Mesothelial cell of epicardium (in vitro differentiated cells): ENCODE results near the gene GTF3C1. TPM values are rescaled to one million over a fixed set of nuclear protein-coding genes. Genes with fewer than 3 reads are reported as not detected.

Source experiments
- DNase-seq, 2 experiments: peaks; one replicate each; pipeline ENCODE4 v3.0.0; 2021; ENCODE audit warnings: low spot score in 2 of 2; ENCODE audit not compliant: unreplicated experiment in 2 of 2
- H3K27ac Mint-ChIP-seq: 2 replicates; pipeline ENCODE4 v1.8.0; 2021; ENCODE audit warnings: mixed read lengths
- H3K27me3 Mint-ChIP-seq: 2 replicates; pipeline ENCODE4 v1.8.0; 2021; ENCODE audit warnings: low read depth, mixed read lengths
- H3K36me3 Mint-ChIP-seq: 2 replicates; pipeline ENCODE4 v1.8.0; 2021; ENCODE audit warnings: mixed read lengths
- H3K4me1 Mint-ChIP-seq: 2 replicates; pipeline ENCODE4 v1.8.0; 2021; ENCODE audit warnings: mixed read lengths
- H3K4me3 Mint-ChIP-seq: 2 replicates; pipeline ENCODE4 v1.8.0; 2021; ENCODE audit warnings: mild to moderate bottlenecking, moderate library complexity, mixed read lengths
- H3K9me3 Mint-ChIP-seq: 2 replicates; pipeline ENCODE4 v1.8.0; 2021; ENCODE audit warnings: mixed read lengths
- CTCF ChIP-seq: fragments of 200-600 bp; sonication (generic); IDR thresholded peaks from one replicate; pipeline ENCODE4 v1.5.0; 2021; ENCODE audit warnings: antibody characterized with exemption; ENCODE audit not compliant: unreplicated experiment
- total RNA-seq: library from RNA; stranded (reverse); gene quantifications from 3 replicates; pipeline ENCODE4 v1.2.1, GENCODE V29; 2021

The GTF3C1 gene
- total RNA-seq, 1 donor from 2014 or later: 131 TPM

GRCh38 chr16:27511657-27512448, 37.9 kb downstream of the GTF3C1 start:
- Mint-ChIP-seq H3K36me3 (peaks cover 63% of the 10 kb centered on the region), H3K4me1 (no peaks in the 10 kb centered on the region), H3K27me3 (no peaks in the 10 kb centered on the region), H3K4me3 (no peak overlapping the region), H3K9me3 (peaks cover 6% of the 10 kb centered on the region), H3K27ac (no peak overlapping the region)
- no peak for DNase-seq
- no peak for TF ChIP-seq CTCF

- Mint-ChIP-seq H3K36me3 (peaks cover 57% of the 10 kb centered on the region), H3K27me3 (no peaks in the 10 kb centered on the region), H3K9me3 (peaks cover 4% of the 10 kb centered on the region), H3K4me3 (no peak overlapping the region), H3K4me1 (no peaks in the 10 kb centered on the region), H3K27ac (no peak overlapping the region)
- DNase-seq: no peak
- TF ChIP-seq CTCF: no peak
Measured at GRCh38 chr16:27508476-27508875, 41.2 kb downstream of the GTF3C1 start.

- no peaks in the 10 kb centered on the region for H3K4me1 Mint-ChIP-seq
- no peak for TF ChIP-seq CTCF
- peaks cover 52% of the 10 kb centered on the region for H3K36me3 Mint-ChIP-seq
- H3K27ac Mint-ChIP-seq: no peak overlapping the region
- no peaks in the 10 kb centered on the region for H3K9me3 Mint-ChIP-seq
- no peak overlapping the region for H3K4me3 Mint-ChIP-seq
- no peaks in the 10 kb centered on the region for H3K27me3 Mint-ChIP-seq
- no peak for DNase-seq
Measured at GRCh38 chr16:27506771-27507170, 42.9 kb downstream of the GTF3C1 start.

GRCh38 chr16:27505297-27506236, 44.1 kb downstream of the GTF3C1 start:
- peak overlapping the region; percentile 22 for H3K27ac Mint-ChIP-seq

GRCh38 chr16:27503662-27504061, 46.1 kb downstream of the GTF3C1 start:
- Mint-ChIP-seq H3K27me3 (no peaks in the 10 kb centered on the region), H3K9me3 (no peaks in the 10 kb centered on the region), H3K4me1 (no peaks in the 10 kb centered on the region), H3K4me3 (no peak overlapping the region), H3K27ac (no peak overlapping the region), H3K36me3 (peaks cover 41% of the 10 kb centered on the region)
- DNase-seq: no peak
- TF ChIP-seq CTCF: no peak

More at GRCh38 chr16:27505297-27506236, 44.1 kb downstream of the GTF3C1 start:
- no peaks in the 10 kb centered on the region for H3K27me3 Mint-ChIP-seq
- DNase-seq: no peak
- H3K36me3 Mint-ChIP-seq: peaks cover 41% of the 10 kb centered on the region
- TF ChIP-seq CTCF: no peak
- no peak overlapping the region for H3K4me3 Mint-ChIP-seq
- H3K4me1 Mint-ChIP-seq: no peaks in the 10 kb centered on the region
- H3K9me3 Mint-ChIP-seq: no peaks in the 10 kb centered on the region
